ENCODE measurements around the gene BRI3.
"Not testable (repeated sequence)": the region's sequence is repeated elsewhere in the genome, so short reads cannot be mapped to it uniquely, and the experiment has no call there.

The BRI3 gene

GRCh38 chr7:98314469-98314868 is 33.0 kb downstream of the BRI3 start:
- no peak for DNase-seq (ENCODE audit: low read depth)

GRCh38 chr7:98315318-98315993 is 34.0 kb downstream of the BRI3 start:
- DNase-seq (ENCODE audit: low read depth) = no peak

- DNase-seq (ENCODE audit: low read depth) = not testable (repeated sequence)
Observed at GRCh38 chr7:98315994-98316527, 34.6 kb downstream of the BRI3 start.

- DNase-seq (ENCODE audit: low read depth) = no peak
Observed at GRCh38 chr7:98317366-98318040, 36.0 kb downstream of the BRI3 start.

- DNase-seq (ENCODE audit: low read depth) = no peak
Observed at GRCh38 chr7:98319176-98319575, 37.7 kb downstream of the BRI3 start.

- no peak for DNase-seq (ENCODE audit: low read depth)
Observed at GRCh38 chr7:98321301-98321700, 39.8 kb downstream of the BRI3 start.

GRCh38 chr7:98322331-98323270 is 41.1 kb downstream of the BRI3 start:
- DNase-seq (ENCODE audit: low read depth) = no peak

- no peak for DNase-seq (ENCODE audit: low read depth)
Observed at GRCh38 chr7:98323597-98324322, 42.3 kb downstream of the BRI3 start.

GRCh38 chr7:98324782-98325181 is 43.3 kb downstream of the BRI3 start:
- DNase-seq (ENCODE audit: low read depth) = no peak

- DNase-seq (ENCODE audit: low read depth) = no peak
Observed at GRCh38 chr7:98329100-98329790, 47.8 kb downstream of the BRI3 start.

- no peak for DNase-seq (ENCODE audit: low read depth)
Observed at GRCh38 chr7:98329791-98330373, 48.4 kb downstream of the BRI3 start.

GRCh38 chr7:98330926-98331529 is 49.5 kb downstream of the BRI3 start:
- no peak for DNase-seq (ENCODE audit: low read depth)

GRCh38 chr7:98334081-98334480 is 52.6 kb downstream of the BRI3 start:
- DNase-seq (ENCODE audit: low read depth) = no peak

- DNase-seq (ENCODE audit: low read depth) = no peak
Observed at GRCh38 chr7:98335411-98335977, 54.0 kb downstream of the BRI3 start.

GRCh38 chr7:98338441-98338840 is 57.0 kb downstream of the BRI3 start:
- DNase-seq (ENCODE audit: low read depth) = no peak

GRCh38 chr7:98339043-98339442 is 57.6 kb downstream of the BRI3 start:
- no peak for DNase-seq (ENCODE audit: low read depth)

GRCh38 chr7:98341106-98341505 is 59.6 kb downstream of the BRI3 start:
- DNase-seq (ENCODE audit: low read depth) = no peak

All from T follicular helper cell (primary cell).